ENCODE data around the gene POGZ. TPM values are rescaled to one million over a fixed set of nuclear protein-coding genes. Genes with fewer than 3 reads are reported as not detected.
A peak's percentile ranks its signal among the peaks of the same experiment; 100 is the strongest.

Gene POGZ
- polyA plus RNA-seq, 10 donors = 40.8 to 88.7 (median 59.8) TPM

DNA sequence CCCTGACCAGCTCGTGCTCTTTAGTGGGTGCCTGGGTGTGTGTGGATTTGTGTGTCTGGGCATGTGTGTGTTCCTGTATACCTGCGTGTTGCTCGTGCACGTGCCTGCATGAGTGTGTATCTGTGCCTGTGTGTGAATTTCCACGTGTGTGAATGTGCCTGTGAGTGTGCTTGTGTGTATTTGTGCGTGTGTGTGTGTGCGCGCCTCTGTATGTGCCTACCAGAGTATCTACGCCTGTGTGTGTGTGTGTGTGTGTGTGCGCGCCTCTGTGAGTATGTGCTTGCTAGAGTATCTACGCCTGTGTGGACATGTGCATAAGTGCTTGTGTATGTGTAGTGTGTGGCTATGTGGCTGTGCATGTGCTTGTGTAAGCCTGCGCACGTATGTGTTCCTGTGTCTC lies 86.1 kb downstream of the POGZ start:
- DNase-seq = peak in 1 of 3 donors; percentile 16

DNA sequence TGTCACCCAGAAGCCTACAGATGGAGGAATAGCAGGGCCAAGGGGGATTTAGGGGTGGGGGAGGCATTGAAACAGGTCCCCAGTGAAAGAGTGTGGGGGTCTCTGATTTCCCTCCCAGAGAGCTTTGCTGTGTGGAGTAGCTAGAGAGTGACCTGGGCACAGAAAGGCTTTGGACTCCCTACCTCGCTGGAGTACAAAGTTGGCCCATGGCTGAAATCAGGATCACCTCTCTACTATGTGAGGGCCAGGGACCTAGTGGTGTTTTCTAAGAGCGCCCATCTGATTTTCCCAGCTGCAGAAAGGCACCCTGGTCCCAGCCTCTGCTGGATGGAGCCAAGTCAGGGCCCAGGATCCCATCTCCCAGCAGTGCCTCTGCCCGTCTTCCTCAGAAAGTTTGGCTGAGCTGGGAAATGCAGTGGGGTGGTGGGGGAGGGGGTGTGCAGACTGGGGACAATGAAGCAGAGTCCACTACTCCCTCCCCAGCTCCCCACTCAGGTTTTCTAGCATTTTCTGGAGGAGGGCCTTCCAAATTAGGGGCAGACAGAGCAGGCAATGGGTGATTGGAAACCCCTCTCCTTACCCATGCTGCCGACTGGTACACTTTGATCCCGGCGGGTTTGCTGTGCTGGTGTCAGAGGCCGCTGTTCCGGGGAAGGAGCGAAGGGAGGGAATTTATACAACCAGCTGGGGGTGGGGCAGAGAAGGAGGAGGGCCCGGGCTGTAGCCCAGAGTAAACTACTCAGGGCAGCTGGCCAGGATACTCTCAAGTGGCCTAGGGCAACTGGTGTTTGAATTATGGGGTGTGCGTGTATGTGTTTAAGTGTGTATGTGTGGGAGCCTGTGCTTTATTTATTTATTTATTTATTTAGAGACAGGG lies 87.0 kb downstream of the POGZ start, which contains the start of gene SELENBP1:
Gene SELENBP1, minus strand, starts transcription at position 648 of the 877 bp plus-strand sequence. Its CDS starts 64 bp downstream, at position 584.
- DNase-seq = peak; percentile 77 to 87 (median 79)

DNA sequence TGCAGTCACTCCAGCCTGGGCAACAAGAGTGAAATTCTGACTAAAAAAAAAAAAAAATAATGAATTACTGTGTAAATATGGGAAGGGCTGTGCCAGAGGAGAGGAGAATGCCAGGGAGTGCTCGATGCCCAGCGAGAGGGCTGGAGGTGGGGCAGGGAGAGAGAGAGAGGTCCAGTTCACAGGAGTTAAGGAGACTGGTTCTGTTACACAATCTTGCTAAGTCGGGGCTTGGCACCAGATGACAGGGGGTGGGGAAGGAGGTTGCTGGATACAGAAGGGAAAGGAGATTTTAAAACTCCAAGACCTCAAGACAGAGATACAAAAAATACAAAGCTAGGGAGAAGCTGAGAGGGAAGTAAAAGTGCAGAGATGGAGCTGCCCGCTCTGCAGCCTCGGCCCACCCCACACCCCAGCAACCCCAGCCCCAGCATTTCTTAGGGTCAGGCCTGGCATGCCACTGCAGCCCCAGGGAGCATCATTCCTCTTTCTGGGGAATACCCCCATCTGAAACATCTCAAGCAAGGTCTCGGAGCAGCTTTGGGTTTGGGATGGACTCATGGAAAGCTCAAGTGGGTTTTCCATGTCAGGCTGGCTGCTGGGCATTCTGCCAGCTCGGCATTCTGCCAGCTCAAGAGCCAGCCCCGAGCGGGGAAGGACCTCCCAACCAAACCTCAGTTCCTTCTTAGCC lies 87.8 kb downstream of the POGZ start:
- DNase-seq = peak; percentile 54 to 88 (median 61)

DNA sequence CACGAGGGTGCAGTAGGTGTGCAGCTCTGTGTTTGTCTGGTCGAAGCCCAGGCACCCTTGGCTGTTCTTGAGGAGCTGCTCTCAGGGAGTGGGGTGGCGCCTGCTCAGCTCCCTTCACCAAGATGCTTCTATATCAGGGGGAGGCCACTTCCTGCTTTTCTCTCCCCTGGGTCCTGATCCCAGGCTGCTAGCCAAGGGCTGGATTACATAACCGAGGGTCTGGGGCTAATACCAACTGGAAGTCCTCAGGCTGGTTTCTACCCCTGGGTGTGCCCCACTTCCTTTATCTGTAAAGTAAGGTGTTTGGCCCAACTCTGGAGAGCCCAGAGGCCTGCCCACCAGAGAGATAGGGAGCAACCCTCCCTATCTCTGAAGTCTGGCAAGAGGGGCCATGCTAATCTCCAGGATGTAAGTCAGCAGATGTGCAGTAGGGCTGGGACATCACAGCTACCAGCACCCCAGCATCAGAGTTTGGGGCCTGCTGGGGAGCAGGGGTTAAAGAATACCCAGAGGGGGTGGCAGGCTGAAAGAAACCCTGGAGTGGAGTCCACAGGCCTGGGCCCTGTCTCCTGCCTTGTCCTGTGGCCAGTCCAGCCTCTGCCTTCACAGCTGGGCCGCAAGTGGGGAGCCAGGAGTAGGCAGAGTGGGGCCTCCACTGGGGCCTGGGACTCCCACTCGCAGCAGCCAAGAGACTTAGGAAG lies 88.9 kb downstream of the POGZ start:
- peak in 2 of 3 donors; percentile 22 to 63 for DNase-seq

DNA sequence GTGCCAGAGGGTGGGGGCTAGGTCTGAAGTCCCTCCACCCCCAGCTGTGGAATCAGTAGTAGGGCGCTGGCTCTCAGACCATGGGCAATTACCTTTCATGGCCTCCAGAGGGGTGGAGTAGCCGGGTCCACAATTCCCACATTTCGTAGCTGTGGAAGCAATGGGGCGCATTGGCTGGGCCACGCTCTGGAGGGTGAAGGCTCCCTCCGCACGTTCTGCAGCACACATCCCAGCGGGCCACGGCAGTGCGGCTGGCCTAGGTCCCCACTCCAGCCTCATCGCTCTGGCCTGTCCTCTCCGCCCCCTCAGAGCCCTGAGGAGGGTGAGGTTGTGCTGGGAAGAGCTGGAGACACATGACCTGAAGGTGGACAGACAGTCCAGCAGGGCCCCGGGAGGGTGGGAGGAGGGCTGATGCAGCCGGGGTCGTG lies 89.7 kb downstream of the POGZ start:
- DNase-seq = no peak

DNA sequence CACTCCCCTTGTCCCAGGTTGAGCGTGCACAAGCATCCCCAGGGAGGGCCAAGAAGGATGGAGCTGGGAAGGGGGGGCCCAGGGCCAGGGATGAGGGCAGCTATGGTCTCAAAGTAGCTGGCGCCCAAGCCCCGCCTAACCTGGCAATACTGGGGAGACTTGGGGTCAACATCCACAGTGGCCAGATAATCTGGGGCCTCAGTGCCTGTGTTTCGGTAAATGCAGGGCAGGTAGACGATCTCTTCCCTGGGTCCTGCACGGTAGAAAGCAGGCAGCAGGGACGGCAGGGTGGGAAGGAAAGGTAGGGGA lies 90.0 kb downstream of the POGZ start:
- no peak for DNase-seq

DNA sequence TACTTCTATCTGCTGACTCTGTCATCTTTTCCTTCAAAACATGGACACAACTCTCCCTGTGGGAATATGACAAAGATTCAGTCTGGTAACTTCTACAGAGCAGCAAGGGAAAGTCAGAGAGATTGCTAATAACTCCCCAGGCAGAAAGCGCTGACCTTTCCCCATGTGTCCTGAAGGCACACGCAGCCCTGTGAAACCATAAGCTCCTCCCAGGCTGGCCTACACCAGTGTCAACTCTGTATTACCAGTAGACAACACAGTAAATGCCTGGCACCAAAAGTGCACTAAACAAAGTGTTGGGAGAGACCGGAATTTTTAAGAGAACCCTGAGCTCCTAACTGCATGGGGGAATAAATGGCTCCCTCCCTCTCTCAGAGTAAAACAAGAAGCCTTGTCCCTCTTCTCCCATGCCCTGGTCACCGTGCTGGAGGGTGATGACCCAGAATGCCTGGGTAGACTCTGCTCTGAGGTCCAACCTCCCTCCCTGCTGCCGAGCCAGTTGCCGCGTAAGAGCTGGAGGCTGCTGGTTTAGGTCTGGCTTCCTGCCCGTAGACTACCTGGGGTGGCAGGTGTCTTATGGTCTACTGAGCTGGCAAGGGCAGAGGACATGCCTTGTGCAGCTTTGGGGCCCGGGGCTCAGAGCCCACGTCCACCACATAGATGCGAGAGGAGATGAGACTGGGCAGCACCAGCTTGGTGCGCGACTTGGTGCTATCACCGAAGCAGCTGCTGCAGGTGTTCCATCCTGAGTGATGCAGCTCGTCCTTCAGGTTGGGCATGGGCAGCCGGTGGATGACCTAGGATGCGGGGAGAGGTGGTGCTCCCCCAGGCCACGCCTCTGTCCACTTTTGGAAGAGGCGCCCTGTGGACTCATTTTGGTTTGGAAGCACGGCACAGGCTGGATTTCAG lies 90.6 kb downstream of the POGZ start:
- no peak for DNase-seq

DNA sequence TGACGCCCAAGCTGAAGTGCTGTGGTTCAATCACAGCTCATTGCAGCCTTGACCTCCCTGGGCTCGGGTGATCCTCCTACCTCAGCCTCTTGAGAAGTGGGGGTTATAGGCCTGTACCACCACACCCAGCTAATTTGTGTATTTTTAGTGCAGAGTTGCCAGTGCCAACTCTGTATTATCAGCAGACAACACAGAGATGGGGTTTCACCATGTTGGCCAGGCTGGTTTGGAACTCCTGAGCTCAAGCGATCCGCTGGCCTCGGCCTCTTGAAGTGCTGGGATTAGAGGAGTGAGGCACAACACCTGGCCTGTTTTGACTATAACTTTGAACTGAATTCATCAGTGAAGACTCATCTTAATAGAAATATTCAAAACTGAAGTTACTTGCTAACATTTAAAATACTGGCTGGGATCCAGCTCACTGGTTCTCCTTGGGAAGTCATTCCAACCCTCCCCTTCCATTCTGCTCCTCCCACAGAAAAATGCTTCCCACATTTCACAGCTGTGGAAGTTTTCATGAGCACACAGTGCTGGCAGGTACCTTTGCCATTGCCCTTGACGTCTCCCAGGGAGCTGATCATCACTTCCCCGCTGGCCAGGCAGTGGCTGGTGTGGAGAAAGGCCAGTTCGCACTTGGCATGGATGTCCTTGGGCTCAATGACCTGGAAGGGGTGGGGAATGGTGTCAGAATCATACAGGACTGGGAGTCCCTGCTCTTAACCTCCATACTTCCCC lies 91.5 kb downstream of the POGZ start:
- no peak for DNase-seq

DNA sequence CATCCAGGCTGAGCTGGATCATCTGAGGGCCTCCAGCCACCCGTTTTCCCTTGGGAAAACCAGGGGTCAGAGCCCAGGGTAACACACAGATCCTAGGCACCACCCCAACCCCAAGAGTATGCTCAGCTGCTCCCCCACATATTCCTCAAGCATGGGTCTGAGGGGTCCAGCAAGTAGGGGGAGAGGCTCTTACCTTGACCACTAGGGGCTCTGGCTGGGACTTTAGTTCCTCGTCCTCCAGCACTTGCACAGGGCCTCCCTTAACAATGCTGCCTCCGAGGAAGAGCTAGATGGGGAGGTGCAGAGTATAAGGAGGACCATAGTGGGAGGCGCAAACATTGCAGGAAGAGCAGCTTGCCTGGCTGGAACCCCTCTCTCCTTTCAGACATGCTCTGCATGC lies 94.3 kb downstream of the POGZ start:
- DNase-seq = no peak

DNA sequence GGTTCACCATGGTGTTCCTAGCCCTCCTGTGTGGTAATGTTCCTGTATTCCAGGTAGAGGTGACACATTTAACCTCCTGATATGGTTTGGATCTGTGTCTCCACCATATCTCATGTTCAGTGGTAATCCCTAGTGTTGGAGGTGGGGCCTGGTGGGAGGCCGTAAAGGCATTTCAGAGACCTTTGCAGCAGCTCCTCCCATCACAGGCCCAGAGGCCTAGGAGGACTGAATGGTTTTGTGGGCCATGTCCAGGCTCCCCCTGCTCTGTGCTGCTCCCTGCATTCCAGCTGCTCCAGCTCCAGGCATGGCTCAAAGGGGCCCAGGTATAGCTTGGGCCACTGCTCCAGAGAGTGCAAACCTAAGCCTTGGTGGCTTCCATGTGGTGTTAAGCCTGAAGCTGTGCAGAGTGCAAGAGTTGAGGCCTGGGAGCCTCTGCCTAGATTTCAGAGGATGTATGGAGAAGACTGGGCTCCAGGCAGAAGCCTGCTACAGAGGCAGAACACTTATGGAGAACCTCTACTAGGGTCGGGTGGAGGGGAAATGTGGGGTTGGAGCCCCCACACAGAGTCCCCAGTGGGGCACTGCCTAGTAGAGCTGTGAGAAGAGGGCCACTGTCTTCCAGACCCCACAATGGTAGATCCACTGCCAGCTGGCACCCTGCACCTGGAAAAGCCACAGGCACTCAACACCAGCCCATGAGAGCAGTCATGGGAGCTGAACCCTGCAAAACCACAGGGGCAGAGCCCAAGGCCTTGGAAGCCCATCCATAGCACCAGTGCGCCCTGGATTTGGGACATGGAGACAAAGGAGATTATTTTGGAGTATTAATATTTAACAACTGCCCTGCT lies 96.8 kb downstream of the POGZ start:
- DNase-seq = no peak

DNA sequence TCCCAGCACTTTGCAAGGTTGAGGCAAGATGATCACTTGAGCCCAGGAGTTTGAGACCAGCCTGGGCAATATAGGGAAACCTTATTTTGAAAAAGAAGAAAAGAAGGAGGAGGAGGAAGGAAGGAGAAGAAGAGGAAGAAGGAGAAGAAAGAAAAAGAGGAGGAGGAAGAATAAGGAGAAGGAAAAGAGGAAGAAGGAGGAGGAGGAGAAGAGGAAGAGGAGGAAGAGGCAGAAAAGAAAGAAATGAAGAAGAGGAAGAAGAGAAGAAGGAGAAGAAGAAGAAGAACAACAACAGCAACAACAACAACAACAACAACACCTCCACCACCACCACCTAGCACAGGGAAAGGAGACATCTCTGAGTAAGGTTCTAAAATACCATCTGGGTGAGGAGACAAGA lies 97.4 kb downstream of the POGZ start:
- DNase-seq = no peak

DNA sequence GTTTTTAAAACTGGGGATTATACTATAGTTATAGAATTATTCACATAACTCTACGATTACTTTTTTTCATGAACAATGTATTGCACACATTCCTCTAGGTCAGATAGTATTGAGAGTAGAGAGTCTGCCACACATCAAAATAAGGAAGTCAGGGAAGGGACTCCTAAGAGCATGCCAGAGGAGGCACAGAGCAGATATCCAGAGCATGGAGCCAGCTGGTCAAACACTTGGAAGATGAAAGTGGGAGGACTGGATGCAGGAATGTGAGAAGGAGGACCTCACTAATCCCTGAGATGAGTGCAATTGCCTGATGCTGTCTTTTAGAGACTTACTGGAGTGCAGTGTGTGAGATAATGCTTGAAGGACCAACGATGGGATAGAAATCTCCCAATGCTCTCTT lies 102.6 kb downstream of the POGZ start:
- DNase-seq = no peak

Other genes starting within 250 kb of the POGZ start
- gene PSMD4, start 204.8 kb downstream of the POGZ start, polyA plus RNA-seq (ENCODE audit: insufficient read length in 10 of 10) = 100 to 1,000 TPM; 105 to 122 (median 112) TPM
- gene ZNF687, start 177.2 kb downstream of the POGZ start, polyA plus RNA-seq (ENCODE audit: insufficient read length in 10 of 10) = 10 to 100 TPM in 9 of 10 donors, 1 to 10 TPM in 1; 9.3 to 12.6 (median 11.6) TPM
- gene PI4KB, start 132.1 kb downstream of the POGZ start, polyA plus RNA-seq (ENCODE audit: insufficient read length in 10 of 10) = 10 to 100 TPM; 37.4 to 57.5 (median 46.2) TPM
- 10 to 100 TPM; 18.7 to 28.0 (median 24.6) TPM for gene RFX5, start 112.2 kb downstream of the POGZ start, polyA plus RNA-seq (ENCODE audit: insufficient read length in 10 of 10)
- 10 to 100 TPM; 23.7 to 49.4 (median 34.3) TPM for gene SELENBP1, start 86.8 kb downstream of the POGZ start, polyA plus RNA-seq (ENCODE audit: insufficient read length in 10 of 10)
- gene PSMB4, start 59.9 kb downstream of the POGZ start, polyA plus RNA-seq (ENCODE audit: insufficient read length in 10 of 10) = 100 to 1,000 TPM; 141 to 200 (median 162) TPM
- gene CGN, start 51.9 kb upstream of the POGZ start, polyA plus RNA-seq (ENCODE audit: insufficient read length in 10 of 10) = 1 to 10 TPM in 6 of 10 donors, under 1 TPM in 4; 0.35 to 2.0 (median 1.1) TPM
- 1 to 10 TPM; 6.5 to 9.7 (median 7.9) TPM for gene TUFT1, start 80.8 kb upstream of the POGZ start, polyA plus RNA-seq (ENCODE audit: insufficient read length in 10 of 10)
- gene SNX27, start 152.6 kb upstream of the POGZ start, polyA plus RNA-seq (ENCODE audit: insufficient read length in 10 of 10) = 10 to 100 TPM; 15.8 to 26.2 (median 20.2) TPM